SK-N-SH treated with all-trans-retinoic acid at 6 μM for 48 hours (cell line): ENCODE data around the gene ITM2B.

Source experiments
- ATAC-seq: fragments of 200-7000 bp; cut with Tn5 transposase; 3 replicates; pipeline ENCODE4 v1.9.1; 2020; ENCODE audit warnings: mild to moderate bottlenecking, moderate library complexity
- ARNTL ChIP-seq: fragments of 450-650 bp; formaldehyde crosslinking; IDR thresholded peaks from 2 replicates; pipeline ENCODE4 v1.5.0; 2020; ENCODE audit warnings: low read depth, mild to moderate bottlenecking, moderate library complexity, borderline replicate concordance
- BACH2 ChIP-seq: fragments of 250-450 bp; sonication (Bioruptor Pico); IDR thresholded peaks from 2 replicates; pipeline ENCODE4 v1.9.0; 2021; ENCODE audit warnings: mild to moderate bottlenecking, borderline replicate concordance
- CREB5 ChIP-seq: fragments of 250-450 bp; sonication (Bioruptor Pico); IDR thresholded peaks from 2 replicates; pipeline ENCODE4 v1.5.1; 2020; ENCODE audit warnings: low read depth, mild to moderate bottlenecking, moderate library complexity
- ESRRG ChIP-seq: fragments of 250-450 bp; sonication (Bioruptor Pico); IDR thresholded peaks from 2 replicates; pipeline ENCODE4 v1.6.1; 2021; ENCODE audit warnings: mild to moderate bottlenecking
- GLIS3 ChIP-seq: fragments of 250-450 bp; sonication (Bioruptor Pico); IDR thresholded peaks from 2 replicates; pipeline ENCODE4 v1.5.0; 2020; ENCODE audit warnings: mild to moderate bottlenecking, moderate library complexity
- ISL1 ChIP-seq: fragments of 250-450 bp; sonication (Bioruptor Pico); IDR thresholded peaks from 2 replicates; pipeline ENCODE4 v2.1.2; 2022; ENCODE audit warnings: mild to moderate bottlenecking, moderate library complexity
- OSR1 ChIP-seq: fragments of 250-450 bp; sonication (Bioruptor Pico); IDR thresholded peaks from 2 replicates; pipeline ENCODE4 v1.8.0; 2022; ENCODE audit warnings: moderate library complexity, mild to moderate bottlenecking, inconsistent platforms
- PATZ1 ChIP-seq: fragments of 250-450 bp; sonication (Bioruptor Pico); IDR thresholded peaks from 2 replicates; pipeline ENCODE4 v1.8.0; 2020; ENCODE audit warnings: mild to moderate bottlenecking, moderate library complexity, borderline replicate concordance
- PPARA ChIP-seq: fragments of 250-450 bp; sonication (Bioruptor Pico); IDR thresholded peaks from 2 replicates; pipeline ENCODE4 v1.5.0; 2020; ENCODE audit warnings: mild to moderate bottlenecking, borderline replicate concordance
- RARB ChIP-seq: fragments of 250-450 bp; sonication (Bioruptor Pico); IDR thresholded peaks from 2 replicates; pipeline ENCODE4 v1.8.0; 2021; ENCODE audit warnings: mild to moderate bottlenecking, moderate library complexity
- SNAI2 ChIP-seq: fragments of 250-450 bp; sonication (Bioruptor Pico); IDR thresholded peaks from 2 replicates; pipeline ENCODE4 v1.5.0; 2020; ENCODE audit warnings: mild to moderate bottlenecking, moderate library complexity
- TCF4 ChIP-seq: fragments of 250-450 bp; sonication (Bioruptor Pico); IDR thresholded peaks from 2 replicates; pipeline ENCODE4 v1.8.0; 2021; ENCODE audit warnings: mild to moderate bottlenecking, moderate library complexity, borderline replicate concordance
- TSHZ2 ChIP-seq: fragments of 250-450 bp; sonication (Bioruptor Pico); IDR thresholded peaks from 2 replicates; pipeline ENCODE4 v1.5.0; 2020; ENCODE audit warnings: mild to moderate bottlenecking, moderate library complexity
- ZC3H10 ChIP-seq: fragments of 250-450 bp; sonication (Bioruptor Pico); IDR thresholded peaks from 2 replicates; pipeline ENCODE4 v1.5.1; 2021; ENCODE audit warnings: mild to moderate bottlenecking, moderate library complexity
- ZFP30 ChIP-seq: fragments of 450-650 bp; formaldehyde crosslinking; IDR thresholded peaks from 2 replicates; pipeline ENCODE4 v1.5.0; 2022; ENCODE audit warnings: mild to moderate bottlenecking, moderate library complexity
- ZNF565 ChIP-seq: fragments of 450-650 bp; formaldehyde crosslinking; conservative IDR thresholded peaks from 2 replicates; pipeline ENCODE4 v1.5.0; 2020; ENCODE audit warnings: low read depth, mild to moderate bottlenecking, moderate library complexity
- ZNF70 ChIP-seq: fragments of 450-650 bp; formaldehyde crosslinking; IDR thresholded peaks from 2 replicates; pipeline ENCODE4 v1.5.0; 2020; ENCODE audit warnings: mild to moderate bottlenecking, moderate library complexity
- ZNF8 ChIP-seq: fragments of 450-650 bp; formaldehyde crosslinking; IDR thresholded peaks from 2 replicates; pipeline ENCODE4 v1.5.0; 2020; ENCODE audit warnings: mild to moderate bottlenecking, moderate library complexity
- TF ChIP-seq, protein P1 (sequence below): fragments of 250-450 bp; sonication (Bioruptor Pico); IDR thresholded peaks from 2 replicates; pipeline ENCODE4 v1.5.1; 2021; ENCODE audit warnings: mild to moderate bottlenecking, moderate library complexity

ITM2B gene

GRCh38 chr13:48232420-48233045 lies 473 bp upstream of the ITM2B start:
- peak; percentile 28; the same call in 2 of the 3 replicates for ATAC-seq

GRCh38 chr13:48233889-48234488 lies 983 bp downstream of the ITM2B start:
- no peak for TF ChIP-seq ISL1 (CRISPR knock-in tag)
- TF ChIP-seq ZNF565 (CRISPR knock-in tag), result no peak
- no peak for TF ChIP-seq RARB (CRISPR knock-in tag)
- no peak for TF ChIP-seq ZC3H10 (CRISPR knock-in tag)
- TF ChIP-seq TSHZ2, result no peak
- TF ChIP-seq ZFP30 (CRISPR knock-in tag), result no peak
- no peak for TF ChIP-seq PATZ1
- no peak for TF ChIP-seq GLIS3 (CRISPR knock-in tag)
- TF ChIP-seq CREB5 (CRISPR knock-in tag), result no peak
- no peak for TF ChIP-seq SNAI2 (CRISPR knock-in tag)
- TF ChIP-seq TCF4 (CRISPR knock-in tag), result no peak
- TF ChIP-seq ARNTL (CRISPR knock-in tag), result no peak
- no peak for TF ChIP-seq OSR1 (CRISPR knock-in tag)
- TF ChIP-seq ZNF8 (CRISPR knock-in tag), result no peak
- TF ChIP-seq, protein P1, sequence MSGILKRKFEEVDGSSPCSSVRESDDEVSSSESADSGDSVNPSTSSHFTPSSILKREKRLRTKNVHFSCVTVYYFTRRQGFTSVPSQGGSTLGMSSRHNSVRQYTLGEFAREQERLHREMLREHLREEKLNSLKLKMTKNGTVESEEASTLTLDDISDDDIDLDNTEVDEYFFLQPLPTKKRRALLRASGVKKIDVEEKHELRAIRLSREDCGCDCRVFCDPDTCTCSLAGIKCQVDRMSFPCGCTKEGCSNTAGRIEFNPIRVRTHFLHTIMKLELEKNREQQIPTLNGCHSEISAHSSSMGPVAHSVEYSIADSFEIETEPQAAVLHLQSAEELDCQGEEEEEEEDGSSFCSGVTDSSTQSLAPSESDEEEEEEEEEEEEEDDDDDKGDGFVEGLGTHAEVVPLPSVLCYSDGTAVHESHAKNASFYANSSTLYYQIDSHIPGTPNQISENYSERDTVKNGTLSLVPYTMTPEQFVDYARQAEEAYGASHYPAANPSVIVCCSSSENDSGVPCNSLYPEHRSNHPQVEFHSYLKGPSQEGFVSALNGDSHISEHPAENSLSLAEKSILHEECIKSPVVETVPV, result no peak
- no peak for TF ChIP-seq ZNF70
- TF ChIP-seq PPARA (CRISPR knock-in tag), result no peak
- no peak for TF ChIP-seq BACH2
- no peak for TF ChIP-seq ESRRG (CRISPR knock-in tag)
- ATAC-seq, result peak; percentile 8; the same call in 2 of the 3 replicates

More at GRCh38 chr13:48232420-48233045, 473 bp upstream of the ITM2B start:
- TF ChIP-seq ESRRG (CRISPR knock-in tag), result no peak
- no peak for TF ChIP-seq RARB (CRISPR knock-in tag)
- TF ChIP-seq OSR1 (CRISPR knock-in tag), result no peak
- TF ChIP-seq ZNF70, result no peak
- TF ChIP-seq, protein P1, result no peak
- TF ChIP-seq GLIS3 (CRISPR knock-in tag), result no peak
- TF ChIP-seq SNAI2 (CRISPR knock-in tag), result no peak
- TF ChIP-seq ZNF8 (CRISPR knock-in tag), result no peak
- no peak for TF ChIP-seq ISL1 (CRISPR knock-in tag)
- no peak for TF ChIP-seq ZNF565 (CRISPR knock-in tag)
- TF ChIP-seq TSHZ2, result no peak
